ENCODE data around the gene CDC42BPA. TPM values are rescaled to one million over a fixed set of nuclear protein-coding genes. Genes with fewer than 3 reads are reported as not detected.

The CDC42BPA gene
- total RNA-seq, 2 experiments from 2014 or later = 0.32 to 0.89 TPM

DNA sequence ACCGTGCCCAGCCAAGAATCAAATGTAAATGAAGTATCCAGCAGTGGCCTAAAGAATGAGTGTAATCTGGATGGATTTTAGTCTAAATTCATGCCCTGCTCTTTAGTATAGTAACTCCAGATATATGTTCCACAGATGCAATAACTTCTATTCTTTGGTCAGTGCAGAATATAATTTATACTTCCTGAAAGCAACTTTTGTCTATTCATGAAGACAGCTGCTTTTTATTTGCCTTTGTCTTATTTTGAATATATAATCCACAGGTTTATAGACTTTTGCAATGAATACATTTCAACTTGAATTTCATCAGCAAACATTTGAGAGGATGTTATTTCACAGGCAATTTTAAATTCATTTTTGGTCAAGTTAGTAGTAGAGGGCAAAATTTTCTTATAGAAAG is 54.4 kb downstream of the CDC42BPA start:
- POLR2A ChIA-PET = no interaction called here
- H3K27me3 Mint-ChIP-seq (ENCODE audit: low read depth) = peaks cover 6% of the 10 kb centered on the region
- CTCF ChIA-PET = interaction anchor here (0.7 kb wide), 1 partner anchor 23 kb away, joined by 3 read pairs; no protein-coding TSS in a partner anchor
- no peak for ATAC-seq
- no peaks in the 10 kb centered on the region for H3K4me1 Mint-ChIP-seq (ENCODE audit: low read depth)
- DNase-seq = no peak
- H3K36me3 Mint-ChIP-seq (ENCODE audit: low read depth) = no peaks in the 10 kb centered on the region
- no peak overlapping the region for H3K4me3 Mint-ChIP-seq
- no peak overlapping the region for H3K27ac Mint-ChIP-seq
- H3K9me3 Mint-ChIP-seq (ENCODE audit: insufficient read depth) = no peaks in the 10 kb centered on the region

DNA sequence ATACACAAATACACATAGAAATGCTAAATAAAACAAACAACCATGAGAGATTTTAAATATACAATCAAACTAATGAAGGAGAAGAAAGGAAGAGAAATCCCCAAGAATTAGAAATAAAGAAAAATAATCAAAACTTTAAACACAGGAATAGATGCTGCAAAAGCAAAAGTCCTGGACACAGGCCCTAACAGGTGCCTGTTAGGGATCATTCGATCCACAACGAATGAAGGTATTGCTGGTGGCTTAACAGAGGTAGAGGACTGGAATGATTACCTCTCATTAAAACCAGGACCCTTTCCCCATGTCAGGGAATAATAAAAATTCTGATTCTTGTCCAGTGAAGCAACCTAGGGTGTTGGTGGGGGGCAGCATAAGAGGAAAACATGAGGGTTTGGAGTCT is 56.8 kb downstream of the CDC42BPA start:
- ATAC-seq = no peak
- H3K4me1 Mint-ChIP-seq (ENCODE audit: low read depth) = no peaks in the 10 kb centered on the region
- POLR2A ChIA-PET = no interaction called here
- no peak for DNase-seq
- H3K27ac Mint-ChIP-seq = no peak overlapping the region
- CTCF ChIA-PET = no interaction called here
- H3K27me3 Mint-ChIP-seq (ENCODE audit: low read depth) = peaks cover 4% of the 10 kb centered on the region
- H3K4me3 Mint-ChIP-seq = no peak overlapping the region
- H3K36me3 Mint-ChIP-seq (ENCODE audit: low read depth) = no peaks in the 10 kb centered on the region
- H3K9me3 Mint-ChIP-seq (ENCODE audit: insufficient read depth) = no peaks in the 10 kb centered on the region

DNA sequence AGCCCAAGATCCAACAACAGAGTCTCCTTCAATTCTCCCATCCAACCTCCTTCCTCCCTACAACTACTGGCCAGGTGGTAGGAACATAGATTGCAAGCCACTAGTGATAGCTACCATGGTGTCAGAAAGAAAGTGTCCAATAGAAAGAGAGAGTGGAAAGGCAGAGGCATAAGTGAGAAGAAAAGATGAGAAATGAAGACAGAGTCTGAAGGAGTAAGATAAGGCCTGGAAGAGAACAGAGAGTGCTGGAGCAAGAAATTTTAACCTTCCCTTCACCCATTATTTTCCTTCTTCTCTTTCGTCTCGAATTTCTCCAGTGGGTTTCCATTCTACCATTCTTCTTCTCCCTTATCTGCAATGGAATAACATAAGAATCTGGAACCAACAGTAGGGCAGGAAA is 57.9 kb downstream of the CDC42BPA start:
- no peak overlapping the region for H3K4me3 Mint-ChIP-seq
- DNase-seq = no peak

GRCh38 chr1:227257964-227258363 is 60.3 kb downstream of the CDC42BPA start:
- no peak overlapping the region for H3K4me3 Mint-ChIP-seq
- H3K4me1 Mint-ChIP-seq (ENCODE audit: low read depth) = no peaks in the 10 kb centered on the region
- H3K36me3 Mint-ChIP-seq (ENCODE audit: low read depth) = no peaks in the 10 kb centered on the region
- ChIA-PET POLR2A (no interaction called here), CTCF (no interaction called here)
- no peak for ATAC-seq
- H3K9me3 Mint-ChIP-seq (ENCODE audit: insufficient read depth) = no peaks in the 10 kb centered on the region
- no peak overlapping the region for H3K27ac Mint-ChIP-seq
- H3K27me3 Mint-ChIP-seq (ENCODE audit: low read depth) = peaks cover 7% of the 10 kb centered on the region
- no peak for DNase-seq

More for the DNA sequence above, 57.9 kb downstream of the CDC42BPA start:
- ChIA-PET CTCF (no interaction called here), POLR2A (no interaction called here)
- no peak overlapping the region for H3K27ac Mint-ChIP-seq
- H3K27me3 Mint-ChIP-seq (ENCODE audit: low read depth) = peaks cover 4% of the 10 kb centered on the region
- H3K36me3 Mint-ChIP-seq (ENCODE audit: low read depth) = no peaks in the 10 kb centered on the region
- H3K4me1 Mint-ChIP-seq (ENCODE audit: low read depth) = no peaks in the 10 kb centered on the region
- ATAC-seq = no peak
- H3K9me3 Mint-ChIP-seq (ENCODE audit: insufficient read depth) = no peaks in the 10 kb centered on the region

DNA sequence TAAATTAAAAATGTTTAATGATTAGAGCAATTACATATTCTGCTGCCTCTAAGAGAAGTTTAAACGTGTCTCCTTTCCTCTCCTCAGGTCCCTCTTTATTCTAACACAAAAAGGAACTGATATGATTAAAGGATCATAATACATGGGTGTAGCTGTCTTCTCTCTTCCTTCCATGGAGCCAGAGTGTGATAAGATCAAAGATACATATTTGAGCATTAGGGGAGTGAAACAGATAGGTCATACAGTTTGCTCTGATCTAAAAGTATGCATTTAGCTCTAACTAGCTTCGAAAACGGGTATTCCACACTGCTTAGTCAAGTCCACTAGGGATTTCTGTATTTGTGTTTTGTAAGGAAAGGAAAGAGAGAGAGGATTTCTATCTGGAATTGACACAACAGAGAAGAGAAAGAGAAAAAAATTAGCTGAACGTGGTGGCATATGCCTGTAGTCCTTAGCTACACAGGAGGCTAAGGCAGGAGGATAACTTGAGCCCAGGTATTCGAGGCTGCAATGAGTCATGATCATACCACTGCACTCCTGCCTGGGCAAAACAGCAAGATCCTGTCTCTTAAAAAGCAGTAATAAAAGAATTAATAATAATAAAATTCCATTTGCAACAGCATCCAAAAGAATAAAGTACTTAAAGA is 63.1 kb downstream of the CDC42BPA start:
- H3K4me1 Mint-ChIP-seq (ENCODE audit: low read depth) = no peaks in the 10 kb centered on the region
- H3K27me3 Mint-ChIP-seq (ENCODE audit: low read depth) = peaks cover 8% of the 10 kb centered on the region
- CTCF ChIA-PET = no interaction called here
- ATAC-seq = no peak
- H3K36me3 Mint-ChIP-seq (ENCODE audit: low read depth) = no peaks in the 10 kb centered on the region
- no peak overlapping the region for H3K4me3 Mint-ChIP-seq
- no peaks in the 10 kb centered on the region for H3K9me3 Mint-ChIP-seq (ENCODE audit: insufficient read depth)
- H3K27ac Mint-ChIP-seq = no peak overlapping the region
- no peak for DNase-seq
- POLR2A ChIA-PET = no interaction called here

GRCh38 chr1:227253065-227253464 is 65.2 kb downstream of the CDC42BPA start:
- Mint-ChIP-seq H3K9me3 (ENCODE audit: insufficient read depth) (no peaks in the 10 kb centered on the region), H3K27me3 (ENCODE audit: low read depth) (peaks cover 10% of the 10 kb centered on the region), H3K27ac (no peak overlapping the region), H3K4me3 (no peak overlapping the region), H3K4me1 (ENCODE audit: low read depth) (no peaks in the 10 kb centered on the region), H3K36me3 (ENCODE audit: low read depth) (no peaks in the 10 kb centered on the region)
- ATAC-seq = no peak
- ChIA-PET CTCF (no interaction called here), POLR2A (no interaction called here)
- no peak for DNase-seq

DNA sequence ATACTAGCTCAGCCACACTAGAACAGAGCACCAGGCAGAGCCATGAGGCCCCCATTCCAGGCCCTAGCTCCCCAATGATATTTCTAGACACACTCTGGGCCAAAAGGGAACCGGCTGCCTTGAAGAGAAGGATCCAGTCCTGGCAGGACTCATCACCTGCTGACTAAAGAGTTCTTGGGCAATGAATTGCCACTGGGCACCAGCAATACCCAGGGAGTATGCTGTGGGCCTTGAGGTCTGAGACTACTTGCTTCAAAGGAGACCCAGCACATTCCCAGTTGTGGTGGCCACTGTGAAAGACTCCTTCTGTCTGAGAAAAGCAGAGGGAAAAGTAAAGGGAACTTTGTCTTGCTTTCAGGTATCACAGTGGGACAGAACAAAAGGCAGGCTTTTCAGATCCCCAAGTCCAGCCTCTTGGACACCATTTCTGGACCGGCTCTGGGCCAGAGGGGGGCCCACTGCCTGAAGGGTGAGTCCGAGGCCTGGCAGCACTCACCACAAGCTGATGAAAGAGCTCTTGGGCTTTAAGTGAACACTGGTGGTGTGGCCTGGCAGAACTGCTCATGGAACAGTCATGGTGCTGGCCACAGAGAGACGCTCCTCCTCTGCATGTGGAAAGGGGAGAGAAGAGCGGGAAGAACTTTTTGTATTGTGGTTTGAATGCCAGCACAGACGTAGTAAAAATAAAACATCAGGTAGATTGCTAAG is 72.5 kb downstream of the CDC42BPA start:
- CTCF ChIA-PET = no interaction called here
- no peak for DNase-seq
- no peaks in the 10 kb centered on the region for H3K9me3 Mint-ChIP-seq (ENCODE audit: insufficient read depth)
- H3K27ac Mint-ChIP-seq = no peak overlapping the region
- no peaks in the 10 kb centered on the region for H3K36me3 Mint-ChIP-seq (ENCODE audit: low read depth)
- ATAC-seq = no peak
- H3K4me1 Mint-ChIP-seq (ENCODE audit: low read depth) = no peaks in the 10 kb centered on the region
- H3K4me3 Mint-ChIP-seq = no peak overlapping the region
- POLR2A ChIA-PET = no interaction called here
- H3K27me3 Mint-ChIP-seq (ENCODE audit: low read depth) = peaks cover 9% of the 10 kb centered on the region

GRCh38 chr1:227244339-227245118 is 73.8 kb downstream of the CDC42BPA start:
- Mint-ChIP-seq H3K27me3 (ENCODE audit: low read depth) (peaks cover 9% of the 10 kb centered on the region), H3K36me3 (ENCODE audit: low read depth) (no peaks in the 10 kb centered on the region), H3K27ac (no peak overlapping the region), H3K9me3 (ENCODE audit: insufficient read depth) (no peaks in the 10 kb centered on the region), H3K4me1 (ENCODE audit: low read depth) (no peaks in the 10 kb centered on the region), H3K4me3 (no peak overlapping the region)
- POLR2A ChIA-PET = no interaction called here
- ATAC-seq (no peak), DNase-seq (no peak)
- CTCF ChIA-PET = no interaction called here

- Mint-ChIP-seq H3K36me3 (ENCODE audit: low read depth) (no peaks in the 10 kb centered on the region), H3K9me3 (ENCODE audit: insufficient read depth) (no peaks in the 10 kb centered on the region), H3K4me1 (ENCODE audit: low read depth) (no peaks in the 10 kb centered on the region), H3K27me3 (ENCODE audit: low read depth) (peaks cover 14% of the 10 kb centered on the region), H3K4me3 (no peak overlapping the region), H3K27ac (no peak overlapping the region)
- POLR2A ChIA-PET = no interaction called here
- no peak for DNase-seq
- no peak for ATAC-seq
- CTCF ChIA-PET = no interaction called here
Measured at GRCh38 chr1:227242811-227243682, 75.2 kb downstream of the CDC42BPA start.

- POLR2A ChIA-PET = no interaction called here
- H3K36me3 Mint-ChIP-seq (ENCODE audit: low read depth) = no peaks in the 10 kb centered on the region
- H3K4me1 Mint-ChIP-seq (ENCODE audit: low read depth) = no peaks in the 10 kb centered on the region
- no peak overlapping the region for H3K4me3 Mint-ChIP-seq
- H3K27ac Mint-ChIP-seq = no peak overlapping the region
- no peak for ATAC-seq
- peaks cover 14% of the 10 kb centered on the region for H3K27me3 Mint-ChIP-seq (ENCODE audit: low read depth)
- CTCF ChIA-PET = interaction anchor here (0.6 kb wide), 1 partner anchor 23 kb away, joined by 3 read pairs; no protein-coding TSS in a partner anchor
- H3K9me3 Mint-ChIP-seq (ENCODE audit: insufficient read depth) = no peaks in the 10 kb centered on the region
- DNase-seq = no peak
Measured at GRCh38 chr1:227240983-227241382, 77.3 kb downstream of the CDC42BPA start.

DNA sequence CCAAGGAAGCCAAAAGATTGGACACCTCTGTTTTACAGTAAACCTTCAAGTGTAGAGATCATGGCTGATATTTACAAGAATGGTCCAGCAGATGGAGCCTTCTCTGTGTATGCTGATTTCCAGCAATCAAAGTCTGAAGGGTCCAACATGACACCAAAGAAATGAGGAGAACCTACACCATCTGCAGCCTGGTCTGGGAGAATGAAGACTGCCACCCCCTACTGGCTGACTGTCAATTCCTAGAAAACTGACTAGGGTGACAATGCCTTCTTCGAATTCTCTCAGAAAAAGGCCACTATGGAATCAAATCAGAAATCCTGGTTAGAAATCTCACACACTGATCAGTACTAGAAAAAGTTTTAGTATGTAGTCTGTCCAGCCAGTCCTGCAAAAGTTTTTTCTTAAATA is 83.3 kb downstream of the CDC42BPA start:
- H3K36me3 Mint-ChIP-seq (ENCODE audit: low read depth) = no peaks in the 10 kb centered on the region
- peak; percentile 23 for DNase-seq
- POLR2A ChIA-PET = no interaction called here
- no peak for ATAC-seq
- CTCF ChIA-PET = interaction anchor here (0.7 to 1.5 kb wide), 2 partner anchors 18 to 202 kb away, joined by 3 read pairs; no protein-coding TSS in a partner anchor
- no peak overlapping the region for H3K27ac Mint-ChIP-seq
- no peaks in the 10 kb centered on the region for H3K4me1 Mint-ChIP-seq (ENCODE audit: low read depth)
- H3K27me3 Mint-ChIP-seq (ENCODE audit: low read depth) = peaks cover 8% of the 10 kb centered on the region
- H3K9me3 Mint-ChIP-seq (ENCODE audit: insufficient read depth) = no peaks in the 10 kb centered on the region
- H3K4me3 Mint-ChIP-seq = no peak overlapping the region

All from activated CD8-positive, alpha-beta T cell treated with anti-CD3 and anti-CD28 coated beads, Interleukin-2, amount 10 ng/mL, durations not matched to agents 7 days and 5 days (primary cell).